ENCODE measurements around the gene PARD3B.

Gene PARD3B

DNA sequence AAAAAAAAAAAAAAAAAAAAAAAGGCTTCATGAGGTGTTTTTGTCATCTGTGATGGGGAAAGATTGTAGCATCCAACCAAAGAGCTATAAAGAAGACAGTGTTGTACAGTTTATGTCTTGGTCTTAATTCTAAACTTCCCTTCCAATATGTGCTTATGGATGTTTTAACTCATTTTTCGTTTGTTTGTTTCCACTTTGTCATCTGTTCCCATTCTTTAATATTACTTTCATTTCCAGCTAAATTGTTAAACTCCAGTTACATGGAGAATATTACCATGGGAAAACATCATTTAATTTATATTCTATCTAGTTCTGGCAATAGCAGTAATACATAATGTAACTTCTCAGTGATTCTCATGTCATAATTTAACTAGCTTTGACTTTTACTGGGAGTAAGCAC is 792.9 kb downstream of the PARD3B start:
- no peak overlapping the region for H2AFZ ChIP-seq (ENCODE audit: low read length)
- no peak for TF ChIP-seq EZH2phosphoT487 (IDR thresholded peaks at IDR 0.05; ENCODE audit: low read length)
- no peak overlapping the region for H3K27ac ChIP-seq (ENCODE audit: low read length)
- no peaks in the 10 kb centered on the region for H4K20me1 ChIP-seq (ENCODE audit: insufficient read depth, low read length)
- H3K27me3 ChIP-seq (replicated peaks; ENCODE audit: insufficient read depth, low read length) = no peaks in the 10 kb centered on the region
- no peaks in the 10 kb centered on the region for H3K9me3 ChIP-seq (replicated peaks; ENCODE audit: insufficient read depth, low read length)
- no peak overlapping the region for H3K9ac ChIP-seq (ENCODE audit: low read length)
- H3K4me2 ChIP-seq (ENCODE audit: low read depth, low read length) = no peak overlapping the region
- no peaks in the 10 kb centered on the region for H3K79me2 ChIP-seq (ENCODE audit: low read length)
- no peak for DNase-seq
- H3K4me3 ChIP-seq (ENCODE audit: low read length) = no peak overlapping the region
- no peaks in the 10 kb centered on the region for H3K9me2 ChIP-seq (replicated peaks; ENCODE audit: insufficient read depth, low read length)
- H3K36me3 ChIP-seq (replicated peaks; ENCODE audit: insufficient read depth, low read length) = no peaks in the 10 kb centered on the region
- no peaks in the 10 kb centered on the region for H3F3A ChIP-seq (ENCODE audit: insufficient read depth, low read length)
- H3K4me1 ChIP-seq (ENCODE audit: low read length) = no peaks in the 10 kb centered on the region

DNA sequence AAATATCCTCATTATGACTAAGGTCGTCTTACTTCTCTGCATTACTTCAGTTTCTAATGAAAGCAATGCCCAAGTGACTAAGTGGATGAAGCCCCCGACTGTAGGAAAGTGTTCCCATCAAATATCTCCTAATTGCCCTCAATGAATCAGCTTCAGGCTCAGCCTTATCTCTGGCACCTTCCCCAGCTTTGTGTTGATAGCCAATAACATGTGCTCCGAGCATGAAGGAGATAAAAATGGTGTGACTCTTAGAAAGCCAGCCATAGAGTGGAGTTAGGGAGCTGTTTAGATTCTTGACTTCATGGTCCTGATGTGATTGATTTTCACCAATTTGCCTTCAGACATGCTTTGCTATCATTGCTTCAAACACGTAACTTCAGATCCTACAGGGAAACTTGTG is 797.8 kb downstream of the PARD3B start:
- Histone ChIP-seq H3K9ac (ENCODE audit: low read length) (no peak overlapping the region), H3K9me3 (replicated peaks; ENCODE audit: insufficient read depth, low read length) (no peaks in the 10 kb centered on the region), H3K9me2 (replicated peaks; ENCODE audit: insufficient read depth, low read length) (no peaks in the 10 kb centered on the region), H3F3A (ENCODE audit: insufficient read depth, low read length) (no peaks in the 10 kb centered on the region), H3K27me3 (replicated peaks; ENCODE audit: insufficient read depth, low read length) (no peaks in the 10 kb centered on the region), H3K36me3 (replicated peaks; ENCODE audit: insufficient read depth, low read length) (no peaks in the 10 kb centered on the region), H3K4me1 (ENCODE audit: low read length) (no peaks in the 10 kb centered on the region), H4K20me1 (ENCODE audit: insufficient read depth, low read length) (no peaks in the 10 kb centered on the region), H3K27ac (ENCODE audit: low read length) (no peak overlapping the region), H3K79me2 (ENCODE audit: low read length) (no peaks in the 10 kb centered on the region), H3K4me2 (ENCODE audit: low read depth, low read length) (no peak overlapping the region), H3K4me3 (ENCODE audit: low read length) (no peak overlapping the region), H2AFZ (ENCODE audit: low read length) (no peak overlapping the region)
- no peak for TF ChIP-seq EZH2 (optimal IDR thresholded peaks at IDR 0.05; ENCODE audit: low read depth, low read length)
- no peak for TF ChIP-seq EZH2phosphoT487 (IDR thresholded peaks at IDR 0.05; ENCODE audit: low read length)
- TF ChIP-seq, protein P1, sequence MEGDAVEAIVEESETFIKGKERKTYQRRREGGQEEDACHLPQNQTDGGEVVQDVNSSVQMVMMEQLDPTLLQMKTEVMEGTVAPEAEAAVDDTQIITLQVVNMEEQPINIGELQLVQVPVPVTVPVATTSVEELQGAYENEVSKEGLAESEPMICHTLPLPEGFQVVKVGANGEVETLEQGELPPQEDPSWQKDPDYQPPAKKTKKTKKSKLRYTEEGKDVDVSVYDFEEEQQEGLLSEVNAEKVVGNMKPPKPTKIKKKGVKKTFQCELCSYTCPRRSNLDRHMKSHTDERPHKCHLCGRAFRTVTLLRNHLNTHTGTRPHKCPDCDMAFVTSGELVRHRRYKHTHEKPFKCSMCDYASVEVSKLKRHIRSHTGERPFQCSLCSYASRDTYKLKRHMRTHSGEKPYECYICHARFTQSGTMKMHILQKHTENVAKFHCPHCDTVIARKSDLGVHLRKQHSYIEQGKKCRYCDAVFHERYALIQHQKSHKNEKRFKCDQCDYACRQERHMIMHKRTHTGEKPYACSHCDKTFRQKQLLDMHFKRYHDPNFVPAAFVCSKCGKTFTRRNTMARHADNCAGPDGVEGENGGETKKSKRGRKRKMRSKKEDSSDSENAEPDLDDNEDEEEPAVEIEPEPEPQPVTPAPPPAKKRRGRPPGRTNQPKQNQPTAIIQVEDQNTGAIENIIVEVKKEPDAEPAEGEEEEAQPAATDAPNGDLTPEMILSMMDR (IDR thresholded peaks at IDR 0.05; ENCODE audit: low read length) = no peak
- no peak for DNase-seq

GRCh38 chr2:205346649-205347048 is 801.4 kb downstream of the PARD3B start:
- no peak for DNase-seq
- Histone ChIP-seq H4K20me1 (ENCODE audit: insufficient read depth, low read length) (no peaks in the 10 kb centered on the region), H2AFZ (ENCODE audit: low read length) (no peak overlapping the region), H3K9ac (ENCODE audit: low read length) (no peak overlapping the region), H3K9me2 (replicated peaks; ENCODE audit: insufficient read depth, low read length) (no peaks in the 10 kb centered on the region), H3K9me3 (replicated peaks; ENCODE audit: insufficient read depth, low read length) (no peaks in the 10 kb centered on the region), H3F3A (ENCODE audit: insufficient read depth, low read length) (no peaks in the 10 kb centered on the region), H3K36me3 (replicated peaks; ENCODE audit: insufficient read depth, low read length) (no peaks in the 10 kb centered on the region), H3K79me2 (ENCODE audit: low read length) (no peaks in the 10 kb centered on the region), H3K4me3 (ENCODE audit: low read length) (no peak overlapping the region), H3K4me1 (ENCODE audit: low read length) (no peaks in the 10 kb centered on the region), H3K27ac (ENCODE audit: low read length) (no peak overlapping the region), H3K27me3 (replicated peaks; ENCODE audit: insufficient read depth, low read length) (no peaks in the 10 kb centered on the region), H3K4me2 (ENCODE audit: low read depth, low read length) (no peak overlapping the region)
- TF ChIP-seq, protein P1 (IDR thresholded peaks at IDR 0.05; ENCODE audit: low read length) = no peak
- TF ChIP-seq EZH2 (optimal IDR thresholded peaks at IDR 0.05; ENCODE audit: low read depth, low read length) = no peak
- no peak for TF ChIP-seq EZH2phosphoT487 (IDR thresholded peaks at IDR 0.05; ENCODE audit: low read length)

DNA sequence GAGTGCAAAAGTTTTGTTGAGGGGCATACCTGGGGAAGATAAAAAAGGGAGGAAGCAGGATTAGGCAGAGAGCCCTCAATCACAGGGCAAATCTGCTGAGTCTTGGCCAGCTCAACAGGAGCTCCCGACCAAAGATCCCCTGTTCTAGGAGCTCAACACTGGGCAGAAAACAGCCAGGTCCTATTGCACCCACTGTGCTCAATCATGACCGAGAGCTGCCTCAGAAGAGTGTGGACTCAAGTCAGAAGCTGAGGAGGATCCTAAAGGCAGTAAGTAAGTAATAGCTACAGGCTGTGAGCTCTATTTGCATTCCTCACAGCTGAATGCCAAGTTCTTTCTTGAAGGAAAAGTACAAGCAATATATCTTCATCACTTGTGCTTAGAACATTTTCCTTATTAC is 802.6 kb downstream of the PARD3B start:
- TF ChIP-seq EZH2phosphoT487 (IDR thresholded peaks at IDR 0.05; ENCODE audit: low read length) (no peak), EZH2 (optimal IDR thresholded peaks at IDR 0.05; ENCODE audit: low read depth, low read length) (no peak)
- TF ChIP-seq, protein P1 (IDR thresholded peaks at IDR 0.05; ENCODE audit: low read length) = no peak
- no peak for DNase-seq
- Histone ChIP-seq H3K79me2 (ENCODE audit: low read length) (no peaks in the 10 kb centered on the region), H4K20me1 (ENCODE audit: insufficient read depth, low read length) (no peaks in the 10 kb centered on the region), H2AFZ (ENCODE audit: low read length) (no peak overlapping the region), H3K4me1 (ENCODE audit: low read length) (no peaks in the 10 kb centered on the region), H3K27me3 (replicated peaks; ENCODE audit: insufficient read depth, low read length) (no peaks in the 10 kb centered on the region), H3K9me3 (replicated peaks; ENCODE audit: insufficient read depth, low read length) (no peaks in the 10 kb centered on the region), H3K9ac (ENCODE audit: low read length) (no peak overlapping the region), H3K4me2 (ENCODE audit: low read depth, low read length) (no peak overlapping the region), H3K9me2 (replicated peaks; ENCODE audit: insufficient read depth, low read length) (no peaks in the 10 kb centered on the region), H3F3A (ENCODE audit: insufficient read depth, low read length) (no peaks in the 10 kb centered on the region), H3K4me3 (ENCODE audit: low read length) (no peak overlapping the region), H3K36me3 (replicated peaks; ENCODE audit: insufficient read depth, low read length) (no peaks in the 10 kb centered on the region), H3K27ac (ENCODE audit: low read length) (no peak overlapping the region)

Data from MM.1S (cell line).